ENCODE measurements around the gene CEMIP2. TPM values are rescaled to one million over a fixed set of nuclear protein-coding genes. Genes with fewer than 3 reads are reported as not detected.

The CEMIP2 gene
- total RNA-seq, 4 donors from 2014 or later = 7.4 to 50.7 (median 30.5) TPM

GRCh38 chr9:71781391-71781790 is 13.1 kb upstream of the CEMIP2 start:
- TF ChIP-seq CTCF (IDR thresholded peaks at IDR 0.05) = no peak
- TF ChIP-seq POLR2A (IDR thresholded peaks at IDR 0.05) = no peak
- no peaks in the 10 kb centered on the region for H3K4me1 ChIP-seq
- DNase-seq = no peak
- H3K27ac ChIP-seq = no peak overlapping the region
- no peaks in the 10 kb centered on the region for H3K27me3 ChIP-seq
- intact Hi-C loops (cut with DNase I; ENCODE audit: low total_unique reads) = no loop called here
- no peak overlapping the region for H3K4me3 ChIP-seq
- H3K36me3 ChIP-seq = no peaks in the 10 kb centered on the region
- H3K9me3 ChIP-seq = no peaks in the 10 kb centered on the region

GRCh38 chr9:71780953-71781352 is 12.6 kb upstream of the CEMIP2 start:
- intact Hi-C loops (cut with DNase I; ENCODE audit: low total_unique reads) = no loop called here
- Histone ChIP-seq H3K4me1 (no peaks in the 10 kb centered on the region), H3K9me3 (no peaks in the 10 kb centered on the region), H3K27ac (no peak overlapping the region), H3K36me3 (no peaks in the 10 kb centered on the region), H3K27me3 (no peaks in the 10 kb centered on the region), H3K4me3 (no peak overlapping the region)
- DNase-seq = no peak
- no peak for TF ChIP-seq POLR2A (IDR thresholded peaks at IDR 0.05)
- TF ChIP-seq CTCF (IDR thresholded peaks at IDR 0.05) = no peak

GRCh38 chr9:71778085-71778484 is 9.8 kb upstream of the CEMIP2 start:
- Histone ChIP-seq H3K36me3 (no peaks in the 10 kb centered on the region), H3K27me3 (no peaks in the 10 kb centered on the region), H3K27ac (no peak overlapping the region), H3K9me3 (no peaks in the 10 kb centered on the region), H3K4me1 (no peaks in the 10 kb centered on the region), H3K4me3 (no peak overlapping the region)
- DNase-seq = no peak
- intact Hi-C loops (cut with DNase I; ENCODE audit: low total_unique reads) = no loop called here
- TF ChIP-seq POLR2A (IDR thresholded peaks at IDR 0.05) (no peak), CTCF (IDR thresholded peaks at IDR 0.05) (no peak)

- H3K9me3 ChIP-seq = no peaks in the 10 kb centered on the region
- no peak overlapping the region for H3K27ac ChIP-seq
- TF ChIP-seq POLR2A (IDR thresholded peaks at IDR 0.05) (no peak), CTCF (IDR thresholded peaks at IDR 0.05) (no peak)
- H3K27me3 ChIP-seq = no peaks in the 10 kb centered on the region
- no peak overlapping the region for H3K4me3 ChIP-seq
- H3K4me1 ChIP-seq = no peaks in the 10 kb centered on the region
- DNase-seq = no peak
- no peaks in the 10 kb centered on the region for H3K36me3 ChIP-seq
- intact Hi-C loops (cut with DNase I; ENCODE audit: low total_unique reads) = no loop called here
Measured at GRCh38 chr9:71774920-71775319, 6.6 kb upstream of the CEMIP2 start.

- Histone ChIP-seq H3K4me1 (peaks cover 0 to 3% of the 10 kb centered on the region in 2 donors), H3K4me3 (no peak overlapping the region), H3K27ac (no peak overlapping the region), H3K9me3 (no peaks in the 10 kb centered on the region), H3K27me3 (no peaks in the 10 kb centered on the region), H3K36me3 (no peaks in the 10 kb centered on the region)
- TF ChIP-seq CTCF (IDR thresholded peaks at IDR 0.05) (no peak), POLR2A (IDR thresholded peaks at IDR 0.05) (no peak)
- no peak for DNase-seq
- intact Hi-C loops (cut with DNase I; ENCODE audit: low total_unique reads) = no loop called here
Measured at GRCh38 chr9:71772726-71773125, 4.4 kb upstream of the CEMIP2 start.

Measured in uterus (tissue), 4 donors.